Activated T-helper 2 cell treated with anti-CD3 and anti-CD28 coated beads, Interferon-gamma antibody, Interleukin-2, Interleukin-4, amounts not matched to agents 10 μg/mL and 5 μg/mL and 100 μg/mL, durations not matched to agents 14 hours and 24 hours and 36 hours (primary cell): ENCODE results near the gene SCT. TPM values are rescaled to one million over a fixed set of nuclear protein-coding genes. Genes with fewer than 3 reads are reported as not detected.

ENCODE experiments used
- DNase-seq: peaks from one replicate; pipeline ENCODE4 v3.0.0; 2021; ENCODE audit warnings: low spot score
- H3K27ac Mint-ChIP-seq: one replicate; pipeline ENCODE4 v1.8.0; 2021; ENCODE audit warnings: mixed read lengths
- H3K27me3 Mint-ChIP-seq: one replicate; pipeline ENCODE4 v1.8.0; 2021; ENCODE audit warnings: low read depth, mixed read lengths
- H3K36me3 Mint-ChIP-seq: one replicate; pipeline ENCODE4 v1.8.0; 2021; ENCODE audit warnings: low read depth, mixed read lengths
- H3K4me1 Mint-ChIP-seq: one replicate; pipeline ENCODE4 v1.8.0; 2021; ENCODE audit warnings: low read depth, mixed read lengths
- H3K4me3 Mint-ChIP-seq: one replicate; pipeline ENCODE4 v1.8.0; 2021; ENCODE audit warnings: low read depth, mild to moderate bottlenecking, moderate library complexity, mixed read lengths
- H3K9me3 Mint-ChIP-seq: one replicate; pipeline ENCODE4 v1.8.0; 2021; ENCODE audit warnings: mixed read lengths
- intact Hi-C: fragments of 100-400 bp; cut with micrococcal nuclease; formaldehyde crosslinking; loops from one replicate; pipeline ENCODE4 v1.15.1; 2023
- total RNA-seq: library from RNA; stranded (reverse); gene quantifications from 2 replicates; pipeline ENCODE4 v1.2.3, GENCODE V29; 2022

Gene SCT
- total RNA-seq, 1 donor from 2014 or later = not detected

DNA sequence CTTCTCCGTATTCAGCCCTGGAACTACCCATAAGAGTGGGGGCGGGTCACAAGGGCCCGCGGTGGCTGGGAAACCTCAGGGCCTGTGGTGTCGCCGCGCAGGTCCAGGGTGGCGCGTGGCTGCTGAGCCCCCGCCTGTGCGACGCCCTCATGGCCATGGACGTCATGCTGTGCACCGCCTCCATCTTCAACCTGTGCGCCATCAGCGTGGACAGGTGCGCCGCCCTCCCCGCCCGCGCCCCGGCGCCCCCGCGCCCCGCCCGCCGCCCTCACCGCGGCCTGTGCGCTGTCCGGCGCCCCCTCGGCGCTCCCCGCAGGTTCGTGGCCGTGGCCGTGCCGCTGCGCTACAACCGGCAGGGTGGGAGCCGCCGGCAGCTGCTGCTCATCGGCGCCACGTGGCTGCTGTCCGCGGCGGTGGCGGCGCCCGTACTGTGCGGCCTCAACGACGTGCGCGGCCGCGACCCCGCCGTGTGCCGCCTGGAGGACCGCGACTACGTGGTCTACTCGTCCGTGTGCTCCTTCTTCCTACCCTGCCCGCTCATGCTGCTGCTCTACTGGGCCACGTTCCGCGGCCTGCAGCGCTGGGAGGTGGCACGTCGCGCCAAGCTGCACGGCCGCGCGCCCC lies 12.5 kb upstream of the SCT start:
- H3K4me3 Mint-ChIP-seq = no peak overlapping the region
- peaks cover 2% of the 10 kb centered on the region for H3K36me3 Mint-ChIP-seq
- DNase-seq = no peak
- H3K9me3 Mint-ChIP-seq = no peaks in the 10 kb centered on the region
- H3K27ac Mint-ChIP-seq = no peak overlapping the region
- H3K4me1 Mint-ChIP-seq = peaks cover 3% of the 10 kb centered on the region
- H3K27me3 Mint-ChIP-seq = peaks cover 31% of the 10 kb centered on the region
- intact Hi-C loops = no loop called here

DNA sequence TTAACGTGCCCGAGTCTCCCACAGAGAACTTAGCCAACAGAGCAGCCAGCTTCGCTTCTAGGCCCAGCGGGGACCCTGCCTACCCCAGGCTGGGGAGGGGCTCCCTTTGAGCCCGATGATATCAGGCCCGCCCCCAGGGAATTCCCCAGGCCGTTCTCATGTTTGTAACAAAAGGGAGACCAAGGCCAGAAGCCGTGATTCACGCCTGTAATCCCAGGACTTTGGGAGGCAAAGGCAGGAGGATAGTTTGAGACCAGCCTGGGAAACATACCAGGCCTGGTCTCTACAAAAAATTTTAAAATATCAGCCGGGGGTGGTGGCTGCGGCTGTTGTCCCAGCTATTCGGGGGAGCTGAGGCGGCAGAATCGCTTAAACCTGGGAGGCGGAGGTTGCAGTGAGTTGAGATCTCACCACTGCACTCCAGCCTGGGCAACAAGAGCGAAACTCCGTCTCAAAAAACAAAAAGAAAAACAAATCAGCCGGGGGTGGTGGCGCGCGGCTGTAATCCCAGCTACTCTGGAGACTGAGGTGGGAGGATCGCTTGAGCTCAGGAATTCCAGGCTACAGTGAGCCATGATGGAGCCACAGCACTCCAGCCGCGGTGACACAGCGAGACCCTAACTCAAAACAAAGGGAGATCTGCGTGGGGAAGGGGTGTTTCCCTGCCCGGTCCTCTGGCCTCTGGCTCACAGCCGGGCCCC lies 11.8 kb upstream of the SCT start:
- H3K9me3 Mint-ChIP-seq = no peaks in the 10 kb centered on the region
- DNase-seq = no peak
- peaks cover 2% of the 10 kb centered on the region for H3K36me3 Mint-ChIP-seq
- H3K4me3 Mint-ChIP-seq = no peak overlapping the region
- intact Hi-C loops = no loop called here
- peaks cover 3% of the 10 kb centered on the region for H3K4me1 Mint-ChIP-seq
- H3K27ac Mint-ChIP-seq = no peak overlapping the region
- H3K27me3 Mint-ChIP-seq = peaks cover 31% of the 10 kb centered on the region

DNA sequence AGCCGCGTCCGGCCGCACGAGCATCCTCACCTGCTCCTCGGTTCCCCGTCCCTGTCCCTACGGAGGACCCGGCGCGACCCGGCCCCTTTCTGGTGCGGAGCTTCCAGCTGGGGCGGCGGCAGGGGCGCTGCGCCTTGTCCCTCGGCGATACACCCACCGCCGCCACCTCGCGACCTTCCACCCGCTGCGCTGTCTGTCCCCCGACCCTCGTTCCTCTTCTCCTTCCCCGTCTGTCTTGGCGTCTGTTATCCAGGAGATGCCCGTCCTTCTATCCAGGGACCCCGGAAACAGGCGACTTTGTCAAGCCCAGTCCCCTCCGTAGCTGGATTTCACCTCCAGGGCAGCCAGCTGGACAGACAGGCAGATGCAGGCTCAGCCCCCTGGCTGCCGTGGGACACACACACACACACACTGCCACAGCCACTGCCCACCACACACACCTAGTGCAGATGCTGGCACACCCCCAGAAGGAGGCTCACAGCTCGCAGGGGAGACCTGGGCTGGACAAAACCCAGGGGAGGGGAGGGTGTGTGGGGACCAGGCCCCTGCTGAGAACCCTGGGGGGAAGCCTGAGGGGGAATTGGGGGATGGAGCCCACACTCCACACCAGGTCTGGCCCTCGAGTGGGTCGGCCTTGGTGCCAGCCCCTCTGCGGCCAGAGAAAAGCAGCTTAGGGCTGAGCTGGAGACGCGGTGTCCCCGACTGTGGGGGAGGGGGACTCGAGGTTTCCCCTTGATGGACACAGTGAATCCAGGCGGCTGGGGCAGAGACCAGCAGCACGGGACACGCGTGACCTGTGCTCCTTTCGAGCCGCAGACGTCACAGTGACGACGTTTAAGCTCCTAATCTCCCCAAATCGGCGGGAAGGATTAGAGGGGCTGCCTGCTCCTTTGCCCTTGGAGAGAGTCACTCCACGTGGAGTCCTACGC lies 10.9 kb upstream of the SCT start:
- H3K4me1 Mint-ChIP-seq = peaks cover 3% of the 10 kb centered on the region
- H3K9me3 Mint-ChIP-seq = no peaks in the 10 kb centered on the region
- peaks cover 31% of the 10 kb centered on the region for H3K27me3 Mint-ChIP-seq
- intact Hi-C loops = no loop called here
- peaks cover 2% of the 10 kb centered on the region for H3K36me3 Mint-ChIP-seq
- no peak overlapping the region for H3K27ac Mint-ChIP-seq
- H3K4me3 Mint-ChIP-seq = no peak overlapping the region
- no peak for DNase-seq

DNA sequence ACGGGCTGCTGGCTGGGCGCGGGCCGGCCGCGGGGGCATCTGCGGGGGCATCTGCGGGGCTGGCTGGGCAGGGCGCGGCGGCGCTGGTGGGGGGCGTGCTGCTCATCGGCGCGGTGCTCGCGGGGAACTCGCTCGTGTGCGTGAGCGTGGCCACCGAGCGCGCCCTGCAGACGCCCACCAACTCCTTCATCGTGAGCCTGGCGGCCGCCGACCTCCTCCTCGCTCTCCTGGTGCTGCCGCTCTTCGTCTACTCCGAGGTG lies 10.3 kb upstream of the SCT start:
- intact Hi-C loops = no loop called here
- Mint-ChIP-seq H3K9me3 (no peaks in the 10 kb centered on the region), H3K4me1 (peaks cover 3% of the 10 kb centered on the region), H3K36me3 (peaks cover 2% of the 10 kb centered on the region), H3K4me3 (no peak overlapping the region), H3K27ac (no peak overlapping the region), H3K27me3 (peaks cover 31% of the 10 kb centered on the region)
- no peak for DNase-seq

DNA sequence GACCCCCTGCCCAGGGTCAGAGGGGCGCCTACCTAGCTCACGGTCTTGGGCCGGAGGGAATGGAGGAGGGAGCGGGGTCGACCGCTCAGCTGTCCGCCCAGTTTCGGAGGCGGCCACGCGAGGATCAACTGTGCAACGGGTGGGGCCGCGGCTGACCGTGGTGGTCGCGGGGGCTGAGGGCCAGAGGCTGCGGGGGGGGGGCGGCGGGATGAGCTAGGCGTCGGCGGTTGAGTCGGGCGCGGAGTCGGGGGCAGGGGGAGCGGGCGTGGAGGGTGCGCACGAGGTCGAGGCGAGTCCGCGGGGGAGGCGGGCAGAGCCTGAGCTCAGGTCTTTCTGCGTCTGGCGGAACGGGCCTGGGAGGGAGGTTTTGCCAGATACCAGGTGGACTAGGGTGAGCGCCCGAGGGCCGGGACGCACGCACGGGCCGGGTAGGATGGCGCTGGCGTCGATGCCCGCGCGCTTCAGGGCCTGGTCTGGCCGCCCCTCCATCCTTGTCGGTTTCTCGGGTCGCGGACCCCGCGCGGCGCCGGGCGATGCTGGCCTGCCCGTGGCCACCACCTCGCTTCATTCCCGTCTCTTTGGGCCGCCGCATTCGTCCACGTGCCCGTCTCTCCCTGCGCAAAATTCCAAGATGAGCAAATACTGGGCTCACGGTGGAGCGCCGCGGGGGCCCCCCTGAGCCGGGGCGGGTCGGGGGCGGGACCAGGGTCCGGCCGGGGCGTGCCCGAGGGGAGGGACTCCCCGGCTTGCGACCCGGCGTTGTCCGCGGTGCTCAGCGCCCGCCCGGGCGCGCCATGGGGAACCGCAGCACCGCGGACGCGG lies 9.7 kb upstream of the SCT start, which contains the start of gene DRD4:
TSS of gene DRD4 (plus strand) at position 759 of the 822 bp plus-strand sequence. CDS start at position 795, 36 bp downstream.
- intact Hi-C loops = no loop called here
- Mint-ChIP-seq H3K4me3 (no peak within 1 kb of the TSS), H3K27ac (no peak within 1 kb of the TSS), H3K27me3 (peaks cover 31% of the 10 kb centered on the region), H3K4me1 (peaks cover 3% of the 10 kb centered on the region), H3K36me3 (peaks cover under 1% of the 10 kb centered on the region), H3K9me3 (no peaks in the 10 kb centered on the region)
- DNase-seq = no peak

DNA sequence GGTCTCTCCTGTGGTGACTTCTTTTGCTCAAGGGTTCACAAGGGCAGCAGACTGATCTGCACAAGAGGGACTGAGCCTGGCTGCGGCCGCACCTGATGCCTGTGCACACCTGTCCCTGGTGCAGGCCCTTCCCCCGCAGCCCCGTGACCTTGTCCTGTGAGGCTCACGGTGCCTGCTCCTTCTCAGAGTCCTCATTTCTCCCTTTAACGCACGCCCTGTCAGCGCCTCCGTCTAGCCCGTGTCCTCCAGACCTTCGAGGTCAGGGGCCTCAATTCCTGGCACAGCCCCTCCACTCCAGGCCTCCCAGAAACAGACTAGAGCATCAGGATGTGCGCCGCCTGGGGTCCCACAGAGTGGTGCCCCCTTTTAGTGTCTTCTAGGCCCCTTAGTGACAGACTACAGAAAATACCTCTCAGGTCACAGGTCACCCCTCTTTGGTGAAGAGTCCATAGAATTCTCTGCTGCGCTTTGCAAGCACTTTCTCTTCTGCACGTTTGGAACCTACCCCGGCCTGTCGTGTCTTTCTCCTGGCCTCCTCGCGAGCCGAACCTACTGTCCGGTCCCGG lies 9.0 kb upstream of the SCT start:
- Mint-ChIP-seq H3K27ac (no peak overlapping the region), H3K9me3 (no peaks in the 10 kb centered on the region), H3K4me3 (no peak overlapping the region), H3K27me3 (peaks cover 31% of the 10 kb centered on the region), H3K4me1 (peaks cover 3% of the 10 kb centered on the region), H3K36me3 (no peaks in the 10 kb centered on the region)
- intact Hi-C loops = no loop called here
- no peak for DNase-seq

DNA sequence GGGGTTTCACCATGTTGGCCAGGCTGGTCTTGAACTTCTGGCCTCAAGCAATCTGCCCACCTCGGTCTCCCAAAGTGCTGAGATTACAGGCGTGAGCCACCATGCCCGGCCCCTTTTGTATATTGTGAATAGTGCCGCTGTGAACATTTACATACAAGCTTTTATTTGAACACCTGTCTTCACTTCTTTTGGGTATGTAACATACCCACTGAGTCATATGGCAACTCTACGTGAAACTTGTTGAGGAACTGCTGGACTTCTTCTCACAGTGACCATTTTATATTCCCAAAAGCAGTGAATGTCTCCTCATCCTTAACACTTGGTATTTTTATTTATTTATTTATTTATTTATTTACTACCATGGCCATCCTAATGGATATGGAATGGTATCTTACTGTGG lies 3.9 kb upstream of the SCT start:
- H3K4me3 Mint-ChIP-seq = no peak overlapping the region
- peaks cover 22% of the 10 kb centered on the region for H3K27me3 Mint-ChIP-seq
- no peaks in the 10 kb centered on the region for H3K9me3 Mint-ChIP-seq
- peaks cover 18% of the 10 kb centered on the region for H3K4me1 Mint-ChIP-seq
- DNase-seq = no peak
- peaks cover 7% of the 10 kb centered on the region for H3K36me3 Mint-ChIP-seq
- intact Hi-C loops = no loop called here
- no peak overlapping the region for H3K27ac Mint-ChIP-seq

DNA sequence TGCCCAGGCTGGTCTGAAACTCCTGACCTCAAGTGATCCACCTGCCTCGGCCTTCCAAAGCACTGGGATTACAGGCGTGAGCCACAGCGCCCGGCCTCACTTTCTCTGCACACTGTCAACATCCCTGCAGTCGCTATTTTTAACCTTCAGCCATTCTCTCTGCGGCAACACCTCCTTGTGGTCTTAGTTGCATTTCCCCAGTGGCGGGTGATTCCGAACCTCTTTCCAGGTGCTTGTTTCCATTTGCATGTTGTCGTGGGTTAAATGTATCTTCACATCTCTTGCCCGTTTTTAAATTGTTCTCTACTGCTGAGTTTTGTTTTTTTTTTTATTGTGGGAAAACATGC lies 2.2 kb upstream of the SCT start:
- Mint-ChIP-seq H3K4me3 (no peak overlapping the region), H3K27ac (no peak overlapping the region), H3K27me3 (peaks cover 15% of the 10 kb centered on the region), H3K36me3 (peaks cover 7% of the 10 kb centered on the region), H3K9me3 (no peaks in the 10 kb centered on the region), H3K4me1 (peaks cover 17% of the 10 kb centered on the region)
- DNase-seq = no peak
- intact Hi-C loops = no loop called here

DNA sequence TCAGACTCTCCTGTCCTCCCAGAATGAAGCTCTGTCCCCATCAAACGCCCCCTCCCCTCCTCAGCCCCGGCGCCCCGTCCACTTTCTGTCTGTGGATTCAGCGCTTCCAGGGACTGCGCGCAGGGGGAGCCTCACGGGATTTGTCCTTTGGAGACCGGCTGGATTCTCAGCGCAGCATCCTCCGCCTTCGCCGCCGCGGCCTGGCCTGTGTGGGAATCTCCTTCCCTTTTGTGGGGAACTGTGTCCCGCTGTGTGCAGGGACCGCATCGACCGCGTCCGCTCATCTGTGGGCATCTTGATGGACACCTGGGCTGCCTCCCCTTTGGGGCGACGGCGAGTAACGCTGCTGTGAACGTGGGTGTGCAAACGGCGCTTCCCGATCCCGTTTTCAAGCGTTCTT lies 1.1 kb upstream of the SCT start:
- Mint-ChIP-seq H3K4me1 (peaks cover 17% of the 10 kb centered on the region), H3K27me3 (peaks cover 15% of the 10 kb centered on the region), H3K9me3 (no peaks in the 10 kb centered on the region), H3K36me3 (peaks cover 7% of the 10 kb centered on the region), H3K27ac (no peak overlapping the region), H3K4me3 (no peak overlapping the region)
- intact Hi-C loops = no loop called here
- DNase-seq = no peak

DNA sequence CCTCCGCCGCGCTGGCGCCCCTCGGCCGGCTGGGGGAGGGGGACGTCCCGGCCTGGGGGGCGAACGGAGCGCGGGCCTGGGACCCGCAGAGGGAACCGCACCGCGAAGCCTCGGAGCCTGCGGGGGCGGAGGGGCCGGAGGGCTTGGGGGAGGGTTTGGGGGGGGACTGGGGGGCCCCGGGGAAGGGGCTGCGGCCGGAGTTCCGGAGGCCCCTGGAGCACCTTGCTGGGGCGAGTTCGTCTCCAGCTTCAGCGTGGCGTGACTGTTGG lies 261 bp upstream of the SCT start:
- no peak overlapping the region for H3K4me3 Mint-ChIP-seq
- DNase-seq = no peak
- peaks cover 15% of the 10 kb centered on the region for H3K27me3 Mint-ChIP-seq
- peaks cover 17% of the 10 kb centered on the region for H3K4me1 Mint-ChIP-seq
- H3K27ac Mint-ChIP-seq = no peak overlapping the region
- intact Hi-C loops = no loop called here
- H3K9me3 Mint-ChIP-seq = no peaks in the 10 kb centered on the region
- H3K36me3 Mint-ChIP-seq = peaks cover 7% of the 10 kb centered on the region

DNA sequence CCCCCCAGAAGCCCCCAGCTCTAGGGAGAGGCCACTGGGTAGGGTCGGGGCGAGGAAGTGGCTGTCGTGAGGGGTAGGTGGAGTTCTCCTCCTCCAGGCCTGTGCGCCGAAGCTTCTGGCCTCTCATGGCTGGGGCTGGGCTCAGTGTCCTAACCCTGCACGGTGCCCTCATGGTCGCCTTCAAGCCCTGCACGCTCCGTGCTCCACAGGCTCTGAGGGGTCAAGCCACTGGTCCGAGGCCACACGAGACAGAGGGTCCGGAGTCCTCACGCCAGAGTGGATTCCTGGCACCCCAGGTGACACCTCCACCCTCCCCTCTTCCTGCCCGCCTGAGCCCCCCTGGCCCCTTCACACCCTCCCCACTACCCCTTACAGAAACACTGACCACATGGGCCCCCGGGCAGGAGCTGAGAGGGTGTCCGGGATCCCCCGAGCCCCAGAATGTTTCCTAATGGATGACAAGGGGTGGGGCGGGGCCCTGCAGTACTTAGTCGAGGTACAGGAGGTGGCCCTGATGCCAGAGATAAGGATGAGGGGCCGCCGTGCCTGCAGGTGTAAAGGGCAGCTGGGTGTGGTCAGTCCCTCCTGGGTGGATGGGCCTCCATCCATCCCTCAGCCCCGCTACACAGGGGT lies 1.2 kb downstream of the SCT start:
- Mint-ChIP-seq H3K27me3 (peaks cover 15% of the 10 kb centered on the region), H3K4me1 (peaks cover 17% of the 10 kb centered on the region), H3K36me3 (peaks cover 7% of the 10 kb centered on the region), H3K27ac (no peak overlapping the region), H3K4me3 (no peak overlapping the region), H3K9me3 (no peaks in the 10 kb centered on the region)
- intact Hi-C loops = no loop called here
- no peak for DNase-seq
